Bone marrow (tissue), 2 donors: ENCODE data around the gene L3HYPDH.

Experiments
- DNase-seq, 2 donors: peaks; one replicate each; lab custom pipeline; 2025; lab: John Stamatoyannopoulos, UW

Gene L3HYPDH

DNA sequence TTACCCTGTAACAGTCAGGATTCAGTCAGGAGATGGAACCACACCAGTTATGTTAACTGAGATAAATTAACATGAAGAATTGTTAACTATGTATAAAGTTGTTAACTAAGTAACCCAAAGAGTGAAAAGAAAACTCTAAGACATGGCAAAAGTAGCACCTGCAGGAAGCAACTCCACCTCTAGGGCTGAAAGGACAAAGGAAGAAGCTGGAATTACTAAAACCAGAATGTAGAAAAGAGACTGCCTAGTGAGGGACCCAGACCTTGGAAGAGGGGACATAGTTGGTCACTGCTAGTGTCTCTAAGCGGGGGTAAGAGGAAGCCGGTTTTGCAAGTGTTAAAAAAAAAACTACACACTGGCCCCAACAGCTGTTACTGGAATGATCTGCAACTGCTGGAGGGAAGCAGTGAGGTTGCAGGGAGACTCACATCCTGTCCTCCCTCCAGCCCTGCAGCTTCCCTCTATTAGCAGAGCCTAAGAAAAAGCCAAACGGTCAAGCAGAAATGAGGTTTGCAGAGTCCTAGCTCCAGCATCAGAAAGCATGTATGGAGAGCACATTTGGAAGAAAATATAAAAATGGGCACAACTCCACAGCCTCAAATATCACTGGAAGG, 58.8 kb downstream of the L3HYPDH start:
- DNase-seq = no peak

- DNase-seq = no peak
Measured at GRCh38 chr14:59424341-59425071, 59.7 kb downstream of the L3HYPDH start.
